Germinal center (tissue), 1 donor: ENCODE results near the gene CERS1.
A peak's percentile ranks its signal among the peaks of the same experiment; 100 is the strongest.

Experiments
- DNase-seq: peaks from one replicate; pipeline ENCODE4 v3.0.0; 2012; ENCODE audit warnings: mixed read lengths, low spot score

The CERS1 gene

DNA sequence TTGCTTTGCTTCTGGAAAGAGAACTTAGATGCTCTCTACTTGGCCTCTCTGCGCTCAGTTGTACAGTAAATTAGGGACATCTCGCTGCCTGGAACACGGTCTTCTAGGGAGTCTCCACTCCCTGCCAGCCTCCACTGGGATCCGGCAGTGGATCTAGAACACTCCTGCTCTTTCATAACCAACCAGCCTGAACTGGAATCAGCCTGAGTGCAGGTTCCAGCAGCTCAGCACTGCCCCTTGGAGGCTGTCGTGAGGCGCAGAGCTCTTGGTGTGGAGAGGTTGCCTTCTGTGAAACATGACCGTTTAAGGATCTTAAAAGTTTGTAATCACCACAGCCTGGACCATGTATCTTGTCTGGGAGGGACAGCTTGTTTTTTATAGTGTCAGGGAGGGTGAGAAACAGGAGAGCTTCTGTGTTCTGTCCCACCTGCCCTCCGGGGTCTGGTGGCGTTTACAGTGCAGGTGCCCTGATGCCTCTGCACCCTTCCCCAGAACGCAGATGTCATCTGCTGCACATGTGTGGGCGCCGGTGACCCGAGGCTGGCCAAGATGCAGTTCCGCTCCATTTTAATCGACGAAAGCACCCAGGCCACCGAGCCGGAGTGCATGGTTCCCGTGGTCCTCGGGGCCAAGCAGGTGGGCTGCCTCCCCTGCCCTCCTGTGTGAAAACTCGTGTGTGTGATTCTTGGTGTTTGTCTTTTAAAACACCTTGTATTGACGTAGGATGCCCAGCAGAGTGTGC, 39.4 kb downstream of the CERS1 start:
- DNase-seq = no peak

DNA sequence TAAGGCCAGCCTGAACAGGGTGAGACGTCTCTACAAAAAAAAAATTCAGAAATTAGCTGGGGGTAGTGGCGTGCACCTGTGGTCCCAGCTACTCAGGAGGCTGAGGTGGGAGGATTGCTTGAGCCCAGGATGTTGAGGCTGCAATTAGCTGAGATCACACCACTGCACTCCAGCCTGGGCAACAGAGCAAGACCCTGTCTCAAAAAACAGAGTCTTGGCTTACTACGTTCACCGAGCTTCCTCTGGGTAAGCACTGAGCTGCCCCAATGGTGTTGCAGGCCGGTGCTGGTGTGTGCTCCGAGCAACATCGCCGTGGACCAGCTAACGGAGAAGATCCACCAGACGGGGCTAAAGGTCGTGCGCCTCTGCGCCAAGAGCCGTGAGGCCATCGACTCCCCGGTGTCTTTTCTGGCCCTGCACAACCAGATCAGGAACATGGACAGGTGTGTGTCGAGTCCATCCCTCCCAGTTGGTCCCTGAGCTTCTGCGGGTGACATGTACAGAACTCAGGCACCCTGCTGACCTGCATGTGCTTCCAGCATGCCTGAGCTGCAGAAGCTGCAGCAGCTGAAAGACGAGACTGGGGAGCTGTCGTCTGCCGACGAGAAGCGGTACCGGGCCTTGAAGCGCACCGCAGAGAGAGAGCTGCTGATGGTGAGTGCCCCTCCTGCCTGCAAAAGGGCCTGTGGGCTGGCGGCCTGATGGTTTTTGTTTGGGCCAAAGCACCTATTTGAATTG, 40.1 kb downstream of the CERS1 start:
- no peak for DNase-seq

DNA sequence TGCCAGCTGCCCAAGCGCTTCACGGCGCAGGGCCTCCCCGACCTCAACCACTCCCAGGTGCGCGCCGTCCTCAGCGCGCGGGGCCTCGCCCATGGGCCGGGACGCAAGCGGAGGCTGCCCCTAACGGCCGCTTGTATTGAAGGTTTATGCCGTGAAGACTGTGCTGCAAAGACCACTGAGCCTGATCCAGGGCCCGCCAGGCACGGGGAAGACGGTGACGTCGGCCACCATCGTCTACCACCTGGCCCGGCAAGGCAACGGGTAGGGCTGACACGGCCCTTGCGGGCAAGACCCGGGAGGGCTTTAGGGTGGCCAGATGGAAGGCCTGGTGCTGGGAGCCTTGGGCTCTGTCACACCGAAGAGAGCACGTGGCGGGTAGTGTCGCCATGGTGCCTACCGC, 41.0 kb downstream of the CERS1 start:
- DNase-seq = no peak

DNA sequence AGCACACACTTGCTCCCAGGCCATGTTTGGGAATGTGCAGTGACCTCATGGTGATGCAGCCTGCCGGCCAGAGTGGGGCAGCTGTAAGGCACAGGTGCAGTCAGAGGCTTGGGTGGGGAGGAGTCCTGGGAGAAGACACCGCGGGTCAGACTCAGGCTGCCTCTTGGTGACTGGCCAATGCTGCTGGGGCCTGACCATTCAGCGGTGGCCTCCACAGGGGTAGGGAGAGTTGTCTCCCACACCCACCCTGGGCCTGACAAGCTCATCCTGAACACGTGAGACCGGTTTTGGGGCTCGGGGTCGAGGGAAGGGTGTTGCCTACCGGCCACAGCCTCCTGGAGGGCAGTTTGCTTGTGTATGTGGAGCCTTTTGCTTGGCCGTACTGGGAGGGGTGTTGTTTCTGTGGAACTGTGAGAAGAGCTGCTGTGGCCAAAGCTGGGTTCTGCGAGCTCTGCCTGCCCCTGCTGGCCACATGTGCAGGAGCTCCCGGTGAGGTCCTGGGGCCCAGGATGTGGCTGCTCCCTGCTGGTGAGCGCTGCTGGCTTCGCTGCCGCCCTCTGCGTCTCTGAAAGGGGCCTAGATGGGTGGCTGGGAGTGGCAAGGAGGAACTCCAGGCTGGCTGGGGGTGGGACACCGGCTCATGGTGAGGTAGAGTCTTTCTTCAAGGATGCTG, 42.1 kb downstream of the CERS1 start:
- no peak for DNase-seq

DNA sequence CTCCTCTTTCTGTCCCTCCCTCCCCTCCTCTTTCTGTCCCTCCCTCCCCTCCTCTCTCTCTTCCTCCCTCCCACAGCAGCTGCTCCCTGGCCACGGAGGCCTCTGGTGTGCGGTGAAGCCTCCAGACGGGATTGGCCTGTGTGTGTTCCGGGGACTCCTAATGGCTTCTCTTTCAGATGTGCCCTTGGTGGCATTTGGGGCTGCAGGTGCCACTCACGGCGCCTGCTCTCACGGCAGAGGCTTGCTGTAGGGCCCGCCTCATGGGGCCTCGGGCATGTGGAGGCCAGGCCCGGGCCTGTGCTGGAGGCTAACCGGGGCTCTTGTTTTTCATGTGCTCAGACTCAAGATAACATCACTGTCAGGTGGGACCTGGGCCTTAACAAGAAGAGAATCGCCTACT, 43.3 kb downstream of the CERS1 start:
- DNase-seq = no peak

DNA sequence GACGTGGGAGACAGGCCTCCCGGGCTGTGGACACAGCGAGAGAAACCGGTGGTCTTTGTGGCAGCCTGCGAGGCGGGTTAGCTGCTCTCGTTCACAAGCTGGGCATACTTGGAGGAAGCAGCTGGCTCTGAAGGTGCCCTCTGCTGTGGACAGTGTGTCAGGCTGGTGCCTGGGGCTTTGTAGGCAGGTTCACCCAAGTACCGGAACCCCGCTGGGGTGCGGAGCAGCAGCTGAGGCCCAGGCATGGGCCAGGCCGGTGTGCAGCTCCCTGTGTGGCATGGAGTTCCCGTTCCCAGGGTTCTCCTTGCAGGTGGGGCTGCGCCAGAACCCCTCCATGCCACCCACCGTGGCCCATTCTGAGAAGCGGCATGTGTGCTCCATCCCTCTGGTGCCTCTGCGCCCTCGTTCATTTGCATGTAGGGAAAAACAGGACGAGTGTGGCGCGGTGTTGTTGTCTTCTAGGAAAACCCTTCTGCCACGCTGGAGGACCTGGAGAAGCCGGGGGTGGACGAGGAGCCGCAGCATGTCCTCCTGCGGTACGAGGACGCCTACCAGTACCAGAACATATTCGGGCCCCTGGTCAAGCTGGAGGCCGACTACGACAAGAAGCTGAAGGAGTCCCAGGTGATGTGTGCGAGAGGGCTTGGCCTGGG, 44.2 kb downstream of the CERS1 start:
- DNase-seq = no peak

DNA sequence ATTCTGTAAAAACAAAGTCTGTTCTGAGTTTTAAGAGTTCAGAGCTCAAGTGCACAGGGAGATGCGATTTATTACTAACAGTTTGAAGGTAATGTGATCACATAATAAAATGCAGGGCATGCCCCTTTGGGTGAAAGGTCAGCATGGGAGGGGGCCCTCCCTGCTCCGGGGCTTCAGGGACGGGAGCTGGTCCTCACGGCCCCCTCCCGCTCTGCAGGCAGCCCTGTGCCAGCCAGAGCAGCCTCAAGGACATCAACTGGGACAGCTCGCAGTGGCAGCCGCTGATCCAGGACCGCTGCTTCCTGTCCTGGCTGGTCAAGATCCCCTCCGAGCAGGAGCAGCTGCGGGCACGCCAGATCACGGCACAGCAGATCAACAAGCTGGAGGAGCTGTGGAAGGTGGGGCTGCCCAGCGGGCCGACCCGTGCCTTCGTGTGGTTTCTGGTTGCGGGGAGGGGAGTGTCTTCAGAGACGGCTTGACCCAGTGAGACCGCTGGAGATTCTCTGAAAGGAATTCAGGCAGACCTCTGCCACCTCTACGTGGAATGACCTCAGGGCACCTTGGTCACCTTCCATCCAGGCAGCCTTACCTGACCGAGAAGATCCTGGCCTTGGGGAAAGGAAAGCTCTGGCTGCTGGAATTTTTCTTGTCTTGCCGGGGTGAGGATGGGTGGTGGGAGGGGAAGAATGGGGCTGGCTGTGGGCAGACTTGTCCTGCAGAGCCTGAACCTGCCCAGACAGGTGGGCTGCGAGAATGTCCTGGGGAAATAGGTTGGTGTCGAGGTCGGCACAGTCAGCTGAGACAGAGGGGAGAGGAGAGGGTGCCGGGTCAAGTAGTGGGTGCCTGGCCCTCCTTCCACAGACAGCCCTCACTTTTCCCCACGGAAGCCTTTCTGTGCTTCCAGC, 45.2 kb downstream of the CERS1 start:
- no peak for DNase-seq

DNA sequence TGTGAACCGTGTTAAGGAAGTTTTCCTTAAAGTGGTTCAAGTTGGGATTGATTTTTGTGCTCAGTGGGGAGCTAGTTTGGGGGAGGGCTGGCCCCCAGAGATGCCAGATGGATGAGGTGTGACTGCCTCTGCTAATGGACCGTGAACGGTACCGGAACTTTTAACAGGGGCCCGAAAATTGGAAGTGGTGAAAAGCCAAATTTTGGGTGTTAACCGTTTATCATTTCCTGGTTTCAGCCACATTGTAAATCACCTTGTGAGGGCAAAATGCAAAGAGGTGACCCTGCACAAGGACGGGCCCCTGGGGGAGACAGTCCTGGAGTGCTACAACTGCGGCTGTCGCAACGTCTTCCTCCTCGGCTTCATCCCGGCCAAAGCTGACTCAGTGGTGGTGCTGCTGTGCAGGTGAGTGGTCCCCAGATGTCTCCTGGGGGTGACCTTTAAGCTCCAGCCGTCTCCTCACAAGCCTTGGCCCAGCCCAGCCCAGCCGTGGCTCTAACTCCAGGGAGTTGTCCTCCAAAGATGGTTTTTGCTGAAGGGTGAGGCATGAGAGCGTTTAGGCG, 46.0 kb downstream of the CERS1 start:
- DNase-seq = no peak

DNA sequence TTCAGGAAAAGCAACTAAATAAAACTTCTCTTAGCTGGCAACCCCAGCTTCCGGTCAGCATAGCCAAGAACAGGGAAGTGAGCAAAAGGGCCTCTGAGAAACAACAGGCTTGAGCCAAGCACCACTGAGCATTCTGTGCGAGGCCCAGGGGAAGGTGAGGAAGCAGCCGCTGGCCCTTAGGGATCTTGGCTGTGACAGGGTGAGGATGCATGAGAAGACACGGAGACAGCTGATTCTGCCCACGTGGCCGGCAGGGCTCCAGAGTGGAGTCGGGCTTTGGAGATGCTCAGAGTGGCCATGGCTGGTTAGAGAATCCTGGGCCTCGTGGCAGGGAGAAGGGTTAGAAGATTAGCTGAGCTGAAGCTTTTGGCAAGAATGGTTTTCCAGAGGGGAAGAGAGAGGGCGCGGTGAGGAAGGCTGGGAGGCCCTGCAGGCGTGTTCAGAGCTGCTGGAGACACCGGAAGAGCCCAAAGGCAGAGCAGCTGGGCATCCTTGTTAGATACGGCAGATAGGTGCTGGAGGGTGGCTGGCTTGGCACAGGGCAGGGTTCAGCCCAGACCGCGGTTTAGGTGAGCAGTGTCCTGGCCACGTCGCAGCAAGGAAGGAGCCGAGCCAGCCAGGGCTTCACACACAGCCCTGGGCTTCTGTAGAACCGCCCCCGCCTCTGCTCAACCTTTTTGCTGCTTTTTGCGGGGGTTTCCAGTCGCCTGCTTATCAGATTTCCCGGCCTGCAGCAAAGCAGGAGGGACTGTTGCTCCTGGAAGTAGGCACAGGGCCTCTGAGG, 46.9 kb downstream of the CERS1 start:
- DNase-seq = peak; percentile 34

DNA sequence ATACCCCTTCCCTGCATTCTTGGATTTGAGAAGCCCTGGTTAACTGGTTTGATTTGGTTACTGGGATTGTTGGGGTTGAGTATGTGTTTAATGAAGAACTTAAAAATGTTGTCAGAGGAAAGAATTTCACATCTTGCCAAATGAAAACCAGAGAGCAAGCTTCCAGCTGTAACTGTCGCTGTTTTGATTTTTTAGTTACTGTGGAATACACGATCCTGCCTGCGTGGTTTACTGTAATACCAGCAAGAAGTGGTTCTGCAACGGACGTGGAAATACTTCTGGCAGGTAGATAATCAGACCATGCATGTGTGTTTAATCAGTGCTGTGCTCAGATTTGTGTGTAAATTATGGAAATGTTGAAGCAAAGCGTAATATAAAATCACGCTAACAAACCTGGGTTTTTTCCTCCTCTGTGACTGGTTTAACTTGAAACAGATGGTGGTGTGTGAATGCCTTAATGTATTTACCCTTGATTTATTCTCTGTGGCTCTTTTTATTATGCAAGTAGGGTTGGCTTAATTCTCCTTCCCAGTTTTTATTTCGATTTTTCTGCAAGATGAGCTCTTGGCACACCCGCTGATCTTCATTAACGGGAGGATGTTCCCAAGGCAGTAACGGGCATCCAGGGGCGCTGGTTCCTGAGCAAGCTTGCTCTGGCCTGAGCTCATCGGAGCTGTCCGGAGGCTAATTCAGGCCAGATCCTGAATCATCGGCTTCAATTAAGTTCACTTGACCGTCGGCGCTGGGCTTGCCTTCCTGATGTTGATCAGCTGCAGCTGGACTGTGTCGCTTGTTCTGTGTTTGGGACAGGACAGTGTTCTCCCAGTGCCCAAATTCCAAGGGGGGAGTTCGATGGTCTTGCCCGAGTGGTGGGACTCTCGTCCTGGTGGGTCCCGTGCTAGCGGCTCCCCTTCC, 48.2 kb downstream of the CERS1 start:
- DNase-seq = no peak

DNA sequence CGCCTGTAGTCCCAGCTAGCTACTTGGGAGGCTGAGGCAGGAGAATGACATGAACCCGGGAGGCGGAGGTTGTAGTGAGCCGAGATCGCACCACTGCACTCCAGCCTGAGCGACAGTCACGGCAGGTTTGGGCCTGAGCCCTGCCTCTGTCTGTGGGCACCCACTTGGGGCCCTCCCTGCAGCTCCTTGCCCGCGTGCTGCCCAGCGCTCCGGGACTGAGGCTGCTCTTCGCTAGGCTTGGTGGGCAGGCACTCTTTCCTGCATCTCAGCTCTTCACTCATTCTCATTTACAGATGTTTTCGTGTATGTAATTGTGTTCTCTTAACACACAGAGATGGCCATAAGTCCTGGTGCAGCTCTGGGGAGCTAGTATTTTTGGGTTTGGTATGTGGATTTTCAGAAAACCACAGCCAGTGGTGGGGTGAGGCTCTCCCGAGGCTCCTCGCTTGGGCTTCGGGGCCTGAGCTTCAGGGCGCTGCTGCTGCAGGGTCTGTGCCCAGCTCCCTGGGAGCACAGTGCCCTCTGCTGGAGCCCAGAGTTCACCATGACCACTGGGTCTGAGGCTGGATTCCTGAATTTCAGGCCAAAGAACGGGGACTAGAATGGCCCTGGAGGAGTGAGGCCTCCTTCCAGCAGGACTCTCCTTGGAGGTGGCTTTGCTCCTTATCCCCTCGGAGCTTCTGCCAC, 49.0 kb downstream of the CERS1 start:
- peak; percentile 73 for DNase-seq

DNA sequence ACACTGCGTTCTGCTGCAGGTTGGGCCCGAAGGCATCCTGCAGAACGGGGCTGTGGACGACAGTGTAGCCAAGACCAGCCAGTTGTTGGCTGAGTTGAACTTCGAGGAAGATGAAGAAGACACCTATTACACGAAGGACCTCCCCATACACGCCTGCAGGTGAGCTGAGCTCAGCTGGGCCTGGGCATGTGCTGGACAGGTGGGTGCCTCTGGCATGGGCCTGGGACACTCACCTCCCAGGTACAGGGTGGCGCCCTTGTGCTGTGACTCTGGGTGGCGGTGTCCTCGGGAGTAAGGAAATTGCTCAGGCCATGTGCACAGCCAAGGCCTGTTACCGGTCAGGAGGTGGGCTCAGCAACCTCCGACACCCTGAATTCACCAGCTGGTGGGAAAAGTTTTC, 50.0 kb downstream of the CERS1 start:
- DNase-seq = no peak

DNA sequence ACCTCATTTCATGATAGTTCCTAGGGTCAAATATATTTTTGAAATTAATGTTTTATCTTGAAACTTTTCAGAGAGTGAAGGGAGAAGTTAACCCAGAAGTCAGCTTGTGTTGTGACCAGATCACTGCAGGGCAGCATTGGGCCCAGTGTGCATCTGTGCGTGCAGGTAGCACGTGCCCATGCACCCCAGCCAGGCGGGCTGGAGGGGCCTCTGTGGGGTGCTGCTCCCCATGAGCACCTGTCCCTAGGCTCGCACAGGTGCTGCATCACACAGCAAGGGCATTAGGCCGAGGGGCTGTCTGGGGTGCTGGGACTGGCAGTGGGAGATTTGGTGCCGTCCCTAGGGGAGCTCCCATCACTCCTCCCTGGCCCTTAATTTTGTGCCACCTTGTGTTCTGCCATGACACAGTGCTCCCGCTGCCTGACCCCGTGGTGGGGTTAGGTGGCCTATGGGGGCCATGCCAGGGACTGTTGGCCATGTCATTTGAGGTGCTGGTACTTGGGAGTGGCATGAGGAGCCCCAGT, 51.1 kb downstream of the CERS1 start:
- DNase-seq = no peak

DNA sequence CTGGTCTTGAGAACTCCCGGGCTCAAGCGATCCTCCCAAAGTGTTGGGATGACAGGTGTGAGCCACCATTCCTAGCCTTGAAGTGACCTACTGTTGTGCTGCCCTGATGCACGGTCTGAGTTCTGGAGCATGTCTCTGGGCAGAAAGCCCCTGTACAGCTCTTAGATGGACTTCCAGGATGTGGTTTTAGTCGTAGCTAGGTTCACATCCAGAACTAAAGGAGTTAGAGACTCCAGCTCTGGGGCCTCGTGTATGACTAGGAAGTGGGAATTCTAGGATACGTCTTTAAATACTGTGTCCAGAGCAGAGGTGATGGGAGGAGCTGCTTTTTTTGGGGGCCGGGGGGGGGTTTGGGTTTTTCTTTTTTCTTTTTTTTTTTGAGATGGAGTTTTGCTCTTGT, 52.0 kb downstream of the CERS1 start:
- no peak for DNase-seq

DNA sequence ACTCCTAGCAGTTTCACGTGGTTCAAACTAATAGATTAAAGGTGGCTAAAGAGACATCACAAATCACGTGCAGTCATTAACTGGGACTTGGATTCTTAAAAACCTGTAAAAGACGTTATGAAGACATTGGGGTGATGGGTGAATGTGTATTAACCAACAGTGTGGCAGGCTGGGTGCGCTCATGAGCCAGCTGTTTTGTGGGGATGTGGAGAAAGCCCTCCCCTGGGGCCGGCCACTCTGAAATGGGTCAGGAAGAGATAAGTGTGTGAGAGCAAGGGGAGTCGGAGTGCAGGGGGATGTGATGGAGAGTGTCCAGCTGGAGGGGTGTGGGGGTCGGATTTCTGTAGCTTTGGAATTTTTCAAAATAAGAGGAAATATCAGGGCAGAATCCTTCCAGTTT, 53.8 kb downstream of the CERS1 start:
- no peak for DNase-seq

DNA sequence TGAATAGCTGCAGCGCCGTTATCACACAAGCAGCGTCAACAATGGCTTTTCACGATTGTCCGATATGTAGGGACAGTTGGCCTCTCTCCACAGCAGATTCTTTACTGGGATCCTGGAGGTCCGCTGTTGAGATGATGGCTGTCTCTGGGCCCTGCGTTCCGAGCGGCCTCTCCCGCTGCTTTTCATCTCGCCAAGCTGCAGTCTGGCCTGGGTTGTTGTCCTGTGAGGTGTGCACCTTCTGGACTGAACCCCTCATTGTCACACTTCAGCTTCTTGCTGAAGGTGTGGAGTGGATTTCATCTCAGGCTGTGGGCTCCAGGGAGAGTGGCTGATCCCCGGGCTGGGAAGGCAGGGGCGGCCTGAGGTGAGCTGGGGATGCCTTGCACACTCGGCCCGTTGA, 54.6 kb downstream of the CERS1 start:
- DNase-seq = no peak

DNA sequence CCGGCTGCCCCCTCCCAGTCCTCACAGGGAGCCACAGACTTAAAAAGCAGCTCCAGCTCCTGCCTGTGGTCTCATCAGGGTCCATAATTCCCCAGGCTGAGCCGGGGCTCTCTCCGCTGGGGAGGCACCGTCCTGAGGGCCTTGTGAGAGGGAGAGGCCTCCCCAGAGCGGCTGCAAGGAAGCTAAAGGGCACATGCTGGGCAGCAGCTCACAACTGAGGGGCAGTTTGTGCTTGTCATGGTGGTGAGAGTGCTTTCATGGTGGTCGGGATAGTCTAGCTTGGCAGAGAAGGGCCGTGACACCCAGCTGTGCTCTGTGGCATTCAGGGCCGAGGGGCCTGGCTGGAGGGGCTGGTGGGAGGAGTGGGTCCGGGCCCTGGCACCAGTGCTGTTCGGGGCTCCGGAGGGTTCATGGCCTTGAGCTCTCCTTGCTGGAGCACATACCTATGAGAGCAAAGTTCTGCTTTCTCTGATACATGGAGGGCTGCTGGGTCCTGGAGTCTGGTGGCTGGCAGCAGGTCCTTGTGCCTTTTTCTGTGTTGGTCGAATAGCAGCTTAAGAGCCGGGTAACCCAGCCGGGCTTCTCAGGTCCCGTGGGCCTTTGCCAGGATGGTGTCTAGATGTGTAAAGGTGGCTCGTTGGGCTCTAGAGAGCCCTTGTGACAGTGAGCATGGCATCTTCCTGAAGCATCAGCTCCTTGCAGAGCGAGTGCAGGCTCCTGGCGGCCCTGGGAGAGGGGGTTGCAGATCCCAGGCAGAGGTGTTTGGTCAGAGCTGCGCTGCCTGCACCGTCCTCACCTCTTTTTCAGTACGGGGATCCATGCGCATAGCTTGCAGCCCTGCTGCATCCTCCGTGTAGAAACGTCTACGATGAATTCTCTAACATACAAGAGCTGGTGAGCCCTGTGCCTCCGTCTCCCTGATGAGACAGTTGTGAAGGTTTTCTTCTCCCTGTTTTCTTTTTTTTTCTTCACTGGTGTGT, 55.4 kb downstream of the CERS1 start:
- DNase-seq = no peak
